A673 (cell line): ENCODE measurements around the gene ELOVL5. TPM values are rescaled to one million over a fixed set of nuclear protein-coding genes. Genes with fewer than 3 reads are reported as not detected.

Experiments used
- BruUV-seq: library from RNA; stranded (reverse); fragments of 400-500 nt; replicated peaks from 2 replicates; lab custom pipeline; 2021; lab: Mats Ljungman, UMichigan
- CTCF ChIA-PET: fragments of 300-600 bp; sonication (Branson Sonifier 250); formaldehyde crosslinking; loops from one replicate; lab custom pipeline; 2022; ENCODE audit warnings: antibody characterized with exemption; lab: Charles Lee
- POLR2A ChIA-PET: fragments of 300-600 bp; sonication (Branson Sonifier 250); formaldehyde crosslinking; loops from one replicate; lab custom pipeline; 2022; ENCODE audit warnings: antibody characterized with exemption; ENCODE audit not compliant: low non-redundant PET; lab: Charles Lee
- DNase-seq: peaks from one replicate; pipeline ENCODE4 v3.0.0-alpha.2; 2015; ENCODE audit warnings: low spot score
- H3K27ac ChIP-seq: fragments of 200-600 bp; sonication (generic); 2 replicates; pipeline ENCODE4 v1.5.1; 2016; ENCODE audit warnings: mixed run types, low read depth, mild to moderate bottlenecking, mixed read lengths, antibody characterized with exemption, low read length; ENCODE audit not compliant: poor library complexity, severe bottlenecking
- H3K27me3 ChIP-seq: fragments of 200-600 bp; sonication (generic); replicated peaks from 2 replicates; pipeline ENCODE4 v1.6.1; 2017; ENCODE audit warnings: mixed run types, low read depth, mild to moderate bottlenecking, mixed read lengths, antibody characterized with exemption, low read length; ENCODE audit not compliant: insufficient read depth, poor library complexity
- H3K36me3 ChIP-seq: fragments of 200-600 bp; sonication (generic); 2 replicates; pipeline ENCODE4 v1.6.1; 2016; ENCODE audit warnings: mixed run types, mild to moderate bottlenecking, mixed read lengths, antibody characterized with exemption, low read length; ENCODE audit not compliant: insufficient read depth, poor library complexity, severe bottlenecking
- H3K4me1 ChIP-seq: fragments of 200-600 bp; sonication (generic); 2 replicates; pipeline ENCODE4 v1.6.1; 2017; ENCODE audit warnings: mixed run types, mild to moderate bottlenecking, mixed read lengths, antibody characterized with exemption, low read length; ENCODE audit not compliant: insufficient read depth, poor library complexity, severe bottlenecking
- H3K4me3 ChIP-seq: fragments of 200-600 bp; sonication (generic); 2 replicates; pipeline ENCODE4 v1.5.1; 2016; ENCODE audit warnings: low read depth, mixed run types, mild to moderate bottlenecking, mixed read lengths, low read length; ENCODE audit not compliant: poor library complexity, severe bottlenecking
- H3K9me3 ChIP-seq: fragments of 200-600 bp; sonication (generic); 2 replicates; pipeline ENCODE4 v1.6.1; 2016; ENCODE audit warnings: mixed run types, low read depth, mild to moderate bottlenecking, mixed read lengths, antibody characterized with exemption, low read length; ENCODE audit not compliant: poor library complexity, severe bottlenecking
- EZH2 ChIP-seq: fragments of 200-600 bp; sonication (generic); IDR thresholded peaks from 2 replicates; pipeline ENCODE4 v1.6.1; 2017; ENCODE audit warnings: borderline replicate concordance, low read depth, mild to moderate bottlenecking, mixed read lengths, antibody characterized with exemption, low read length; ENCODE audit not compliant: poor library complexity, severe bottlenecking
- intact Hi-C: fragments of 100-400 bp; cut with micrococcal nuclease; formaldehyde crosslinking; loops from one replicate; pipeline ENCODE4 v1.10.0; 2022; ENCODE audit not compliant: unreplicated experiment
- total RNA-seq: library from RNA; stranded (reverse); gene quantifications from 2 replicates; pipeline ENCODE4 v1.2.3, GENCODE V29; 2021
- TF ChIP-seq, protein P1 (sequence below): fragments of 300-800, 200-600 bp; sonication (generic); conservative IDR thresholded peaks from 2 replicates; pipeline ENCODE4 v1.5.1; 2017; ENCODE audit warnings: low read depth, mild to moderate bottlenecking, antibody characterized with exemption, low read length, moderate library complexity, mixed read lengths

Gene ELOVL5
- total RNA-seq, 1 experiment from 2014 or later: 98.5 TPM

DNA sequence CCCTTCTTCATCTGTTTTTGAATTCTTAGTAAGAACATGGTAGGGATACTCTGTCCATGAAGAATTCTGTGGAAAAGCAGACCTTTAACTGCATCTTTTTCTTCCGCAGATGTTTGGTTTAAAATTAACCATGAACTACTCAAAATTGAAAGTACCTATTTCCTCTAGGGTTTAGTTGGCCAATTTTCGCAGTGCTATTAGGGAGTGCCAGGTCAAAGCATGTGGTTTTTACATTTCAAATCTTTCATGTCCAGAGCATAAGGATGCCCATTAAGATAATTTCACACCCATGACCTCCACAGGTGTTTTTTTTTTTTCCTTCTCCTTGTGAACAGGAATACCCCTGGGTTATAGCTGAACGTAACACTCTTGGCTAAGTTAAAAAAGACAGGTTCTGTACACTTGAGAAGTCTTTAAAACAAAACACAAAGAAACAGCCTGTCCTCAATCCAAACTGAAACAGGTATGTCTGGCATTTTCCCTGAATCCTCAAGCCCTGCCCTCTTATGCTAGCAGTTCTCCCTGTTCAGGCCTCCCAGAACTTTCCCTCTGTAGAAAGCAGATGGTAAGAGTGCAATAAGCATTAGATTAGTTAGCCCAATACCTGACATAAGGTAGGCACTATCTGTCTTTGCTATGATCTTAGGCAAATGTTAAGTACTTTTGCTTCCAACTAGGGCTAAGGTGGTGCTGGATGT, 67.1 kb downstream of the ELOVL5 start:
- no TSS peak for BruUV-seq
- no peak overlapping the region for H3K27ac ChIP-seq
- H3K4me1 ChIP-seq: no peaks in the 10 kb centered on the region
- H3K36me3 ChIP-seq: no peaks in the 10 kb centered on the region
- DNase-seq: no peak
- POLR2A ChIA-PET: no interaction called here
- H3K27me3 ChIP-seq: no peaks in the 10 kb centered on the region
- CTCF ChIA-PET: no interaction called here
- TF ChIP-seq, protein P1, sequence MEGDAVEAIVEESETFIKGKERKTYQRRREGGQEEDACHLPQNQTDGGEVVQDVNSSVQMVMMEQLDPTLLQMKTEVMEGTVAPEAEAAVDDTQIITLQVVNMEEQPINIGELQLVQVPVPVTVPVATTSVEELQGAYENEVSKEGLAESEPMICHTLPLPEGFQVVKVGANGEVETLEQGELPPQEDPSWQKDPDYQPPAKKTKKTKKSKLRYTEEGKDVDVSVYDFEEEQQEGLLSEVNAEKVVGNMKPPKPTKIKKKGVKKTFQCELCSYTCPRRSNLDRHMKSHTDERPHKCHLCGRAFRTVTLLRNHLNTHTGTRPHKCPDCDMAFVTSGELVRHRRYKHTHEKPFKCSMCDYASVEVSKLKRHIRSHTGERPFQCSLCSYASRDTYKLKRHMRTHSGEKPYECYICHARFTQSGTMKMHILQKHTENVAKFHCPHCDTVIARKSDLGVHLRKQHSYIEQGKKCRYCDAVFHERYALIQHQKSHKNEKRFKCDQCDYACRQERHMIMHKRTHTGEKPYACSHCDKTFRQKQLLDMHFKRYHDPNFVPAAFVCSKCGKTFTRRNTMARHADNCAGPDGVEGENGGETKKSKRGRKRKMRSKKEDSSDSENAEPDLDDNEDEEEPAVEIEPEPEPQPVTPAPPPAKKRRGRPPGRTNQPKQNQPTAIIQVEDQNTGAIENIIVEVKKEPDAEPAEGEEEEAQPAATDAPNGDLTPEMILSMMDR: no peak
- no peak for TF ChIP-seq EZH2
- intact Hi-C loops: no loop called here
- H3K9me3 ChIP-seq: no peaks in the 10 kb centered on the region
- H3K4me3 ChIP-seq: no peak overlapping the region

DNA sequence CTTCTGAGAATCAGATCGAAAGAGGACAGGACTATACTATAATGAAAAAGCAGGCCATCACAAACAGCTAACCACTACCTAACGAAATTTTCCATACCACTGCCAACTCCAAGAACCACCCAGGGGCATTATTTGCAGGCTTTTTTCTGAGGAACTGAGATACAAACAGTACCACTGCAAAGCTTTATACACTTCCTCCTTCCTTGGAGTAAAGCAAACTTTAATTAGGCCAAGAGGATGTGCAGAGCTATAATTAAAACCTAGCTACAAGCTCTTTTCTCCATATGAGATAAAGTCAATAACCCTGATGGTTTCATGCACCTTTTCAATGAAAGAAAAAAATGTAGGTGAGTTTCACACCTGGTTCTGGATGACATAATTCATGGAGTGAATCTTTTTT, 68.5 kb downstream of the ELOVL5 start:
- Histone ChIP-seq H3K4me1 (no peaks in the 10 kb centered on the region), H3K27me3 (no peaks in the 10 kb centered on the region), H3K36me3 (no peaks in the 10 kb centered on the region), H3K27ac (no peak overlapping the region), H3K4me3 (no peak overlapping the region), H3K9me3 (no peaks in the 10 kb centered on the region)
- ChIA-PET CTCF (no interaction called here), POLR2A (no interaction called here)
- no peak for DNase-seq
- intact Hi-C loops: no loop called here
- TF ChIP-seq, protein P1: no peak
- no peak for TF ChIP-seq EZH2
- BruUV-seq: no TSS peak

DNA sequence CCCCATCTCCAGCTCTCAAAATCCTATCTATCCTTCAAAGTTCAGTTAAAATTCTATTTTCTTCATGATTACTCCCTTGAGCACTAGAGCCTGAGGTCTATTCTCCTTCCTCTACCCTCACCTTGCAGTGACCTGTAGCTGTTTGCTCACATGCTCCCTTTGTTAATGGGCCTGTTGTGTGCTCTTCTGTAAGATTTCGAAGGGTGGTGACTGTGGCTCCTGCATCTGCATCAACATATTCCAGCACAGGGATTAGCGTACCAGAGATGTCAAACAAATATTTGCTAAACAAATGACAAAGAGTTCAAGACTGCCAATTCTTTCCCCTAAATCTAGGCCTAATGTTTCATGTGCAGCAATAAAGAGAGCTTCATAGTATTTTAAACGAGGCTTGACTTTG, 69.5 kb downstream of the ELOVL5 start:
- no peaks in the 10 kb centered on the region for H3K36me3 ChIP-seq

More for the DNA sequence above, 69.5 kb downstream of the ELOVL5 start:
- BruUV-seq: no TSS peak
- DNase-seq: no peak
- no peaks in the 10 kb centered on the region for H3K9me3 ChIP-seq
- no peaks in the 10 kb centered on the region for H3K4me1 ChIP-seq
- no peak overlapping the region for H3K4me3 ChIP-seq
- H3K27me3 ChIP-seq: no peaks in the 10 kb centered on the region
- TF ChIP-seq, protein P1: no peak
- TF ChIP-seq EZH2: no peak
- intact Hi-C loops: no loop called here
- H3K27ac ChIP-seq: no peak overlapping the region
- POLR2A ChIA-PET: no interaction called here
- CTCF ChIA-PET: no interaction called here
